GM23248 (cell line): ENCODE data around the gene USH1G. TPM values are rescaled to one million over a fixed set of nuclear protein-coding genes. Genes with fewer than 3 reads are reported as not detected.

Experiments used
- DNase-seq: peaks from one replicate; pipeline ENCODE4 v3.0.0-alpha.2; 2015
- H2AFZ ChIP-seq: fragments of 200-600 bp; sonication (generic); 2 replicates; pipeline ENCODE4 v1.6.1; 2016; ENCODE audit warnings: antibody characterized with exemption
- H3F3A ChIP-seq: fragments of 200-600 bp; sonication (generic); 2 replicates; pipeline ENCODE4 v1.6.1; 2016; ENCODE audit warnings: mild to moderate bottlenecking, antibody characterized with exemption, mixed run types; ENCODE audit not compliant: insufficient read depth
- H3K27ac ChIP-seq: fragments of 200-600 bp; sonication (generic); 2 replicates; pipeline ENCODE4 v1.5.1; 2016; ENCODE audit warnings: mild to moderate bottlenecking
- H3K27me3 ChIP-seq: fragments of 200-600 bp; sonication (generic); replicated peaks from 2 replicates; pipeline ENCODE4 v1.6.1; 2016; ENCODE audit warnings: mild to moderate bottlenecking; ENCODE audit not compliant: insufficient read depth
- H3K36me3 ChIP-seq: fragments of 200-600 bp; sonication (generic); 2 replicates; pipeline ENCODE4 v1.6.1; 2016; ENCODE audit warnings: low read depth, mild to moderate bottlenecking
- H3K4me1 ChIP-seq: fragments of 200-600 bp; sonication (generic); 2 replicates; pipeline ENCODE4 v1.6.1; 2016; ENCODE audit warnings: mild to moderate bottlenecking; ENCODE audit not compliant: insufficient read depth
- H3K4me2 ChIP-seq: fragments of 200-600 bp; sonication (generic); one replicate; pipeline ENCODE4 v1.6.1; 2016; ENCODE audit warnings: mild to moderate bottlenecking; ENCODE audit not compliant: unreplicated experiment
- H3K4me3 ChIP-seq: fragments of 200-600 bp; sonication (generic); 2 replicates; pipeline ENCODE4 v1.5.1; 2016; ENCODE audit warnings: mild to moderate bottlenecking
- H3K79me2 ChIP-seq: fragments of 200-600 bp; sonication (generic); 2 replicates; pipeline ENCODE4 v1.6.1; 2016; ENCODE audit warnings: mild to moderate bottlenecking; ENCODE audit not compliant: insufficient read depth
- H3K9ac ChIP-seq: fragments of 200-600 bp; sonication (generic); 2 replicates; pipeline ENCODE4 v1.6.1; 2016; ENCODE audit warnings: mild to moderate bottlenecking
- H3K9me2 ChIP-seq: fragments of 200-600 bp; sonication (generic); 2 replicates; pipeline ENCODE4 v1.6.1; 2016; ENCODE audit warnings: mixed run types, mild to moderate bottlenecking, moderate library complexity; ENCODE audit not compliant: insufficient read depth
- H3K9me3 ChIP-seq: fragments of 200-600 bp; sonication (generic); one replicate; pipeline ENCODE4 v1.6.1; 2017; ENCODE audit warnings: low read depth
- H4K20me1 ChIP-seq: fragments of 200-600 bp; sonication (generic); 2 replicates; pipeline ENCODE4 v1.6.0; 2016; ENCODE audit not compliant: insufficient read depth
- EZH2 ChIP-seq: fragments of 200-600 bp; sonication (generic); IDR thresholded peaks from 2 replicates; pipeline ENCODE4 v1.6.1; 2018; ENCODE audit warnings: antibody characterized with exemption, mild to moderate bottlenecking; ENCODE audit not compliant: insufficient read depth, poor library complexity, severe bottlenecking
- EZH2phosphoT487 ChIP-seq: fragments of 200-600 bp; sonication (generic); IDR thresholded peaks from 2 replicates; pipeline ENCODE4 v1.6.1; 2018; ENCODE audit warnings: antibody characterized with exemption, moderate library complexity, mild to moderate bottlenecking, low read depth; ENCODE audit not compliant: insufficient read depth
- WGBS, 2 experiments: methylation state at CpG; one replicate each; pipeline ENCODE4 v1.1.6; 2015 to 2017; ENCODE audit warnings: low lambda C conversion rate in 2 of 2, low coverage in 1 of 2; ENCODE audit errors: missing lambda C conversion rate in 2 of 2; 5-methylcytosine and 5-hydroxymethylcytosine counted together
- in situ Hi-C: fragments of 300-500 bp; cut with MboI; formaldehyde crosslinking; loops from 2 replicates; pipeline ENCODE4 v1.15.0; 2020
- polyA plus RNA-seq: library from polyadenylated mRNA; unstranded; fragments of >200 nt; fragmentation: Nextera tagmentation; extraction: Ambion mirVana; gene quantifications from 2 replicates; pipeline ENCODE4 v1.2.1, GENCODE V29; 2016
- total RNA-seq: library from RNA; depleted of rRNA; stranded (reverse); fragments of >200 nt; shearing (Covaris generic); gene quantifications from 2 replicates; pipeline ENCODE4 v1.2.3, GENCODE V29; 2014

Gene USH1G
- total and polyA plus RNA-seq, 2 experiments from 2014 or later, result not detected

DNA sequence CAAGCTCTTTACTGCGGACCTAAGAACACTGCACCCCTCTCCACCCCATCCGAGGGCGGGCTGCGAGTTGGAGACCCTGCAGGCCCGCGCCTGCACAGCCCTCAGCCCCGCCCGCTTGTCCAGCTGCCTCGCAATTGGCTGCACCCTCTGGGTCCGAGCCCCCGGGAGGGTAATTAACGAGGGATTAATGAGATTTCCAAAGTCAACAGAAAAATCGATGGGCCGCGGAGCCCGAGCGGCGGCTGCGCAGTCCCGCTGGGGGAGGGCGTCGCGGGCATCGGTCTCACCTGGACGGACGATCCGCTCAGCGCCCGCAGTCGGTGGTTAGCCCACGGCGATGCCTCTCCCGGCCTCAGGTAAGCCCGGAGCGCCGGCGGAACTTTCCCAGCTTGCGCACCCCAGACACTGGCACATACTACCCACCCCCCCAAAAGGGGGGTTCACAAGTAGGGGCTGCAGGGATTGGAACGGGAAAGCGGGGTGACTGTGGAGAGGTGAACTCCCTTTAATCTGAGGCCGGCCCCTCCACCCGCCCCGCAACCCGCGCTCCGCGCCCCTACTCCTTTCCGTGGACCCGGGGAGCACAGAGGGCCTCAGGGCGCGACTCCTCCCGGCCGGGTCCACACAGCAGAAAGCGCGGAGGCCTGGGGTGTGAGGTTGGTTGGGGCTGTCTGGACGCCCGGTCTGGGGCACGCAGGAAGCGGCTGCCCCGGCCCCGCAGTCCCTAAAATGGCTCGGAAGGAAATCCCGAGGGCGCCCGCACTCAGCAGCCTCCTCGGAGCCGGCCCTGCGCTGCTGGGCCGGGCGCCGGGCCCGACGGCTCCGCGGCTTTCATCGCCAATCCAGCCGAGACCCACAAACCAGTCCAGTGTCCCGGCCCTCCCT, 12.8 kb upstream of the USH1G start, which contains the start of gene OTOP3:
TSS of gene OTOP3 (plus strand) at position 314 of the 885 bp plus-strand sequence. CDS start at position 338, 24 bp downstream.
- H3K9me3 ChIP-seq, result no peaks in the 10 kb centered on the region
- no peaks in the 10 kb centered on the region for H4K20me1 ChIP-seq
- no peaks in the 10 kb centered on the region for H3K9me2 ChIP-seq
- no peaks in the 10 kb centered on the region for H3K79me2 ChIP-seq
- H3K36me3 ChIP-seq, result no peaks in the 10 kb centered on the region
- TF ChIP-seq EZH2, result peak; percentile 57
- no peak for TF ChIP-seq EZH2phosphoT487
- no peaks in the 10 kb centered on the region for H3F3A ChIP-seq
- no peak within 1 kb of the TSS for H3K9ac ChIP-seq
- DNase-seq, result peak; percentile 23
- H3K4me1 ChIP-seq, result no peaks in the 10 kb centered on the region
- 2 to 4% methylated on average over 54 to 76 of the region's 78 CpGs for WGBS, 2 experiments
- no peak within 1 kb of the TSS for H3K27ac ChIP-seq
- H3K4me2 ChIP-seq, result no peak within 1 kb of the TSS
- peaks cover 64% of the 10 kb centered on the region for H3K27me3 ChIP-seq
- in situ Hi-C loops, result no loop called here
- H3K4me3 ChIP-seq, result no peak within 1 kb of the TSS
- no peak within 1 kb of the TSS for H2AFZ ChIP-seq

DNA sequence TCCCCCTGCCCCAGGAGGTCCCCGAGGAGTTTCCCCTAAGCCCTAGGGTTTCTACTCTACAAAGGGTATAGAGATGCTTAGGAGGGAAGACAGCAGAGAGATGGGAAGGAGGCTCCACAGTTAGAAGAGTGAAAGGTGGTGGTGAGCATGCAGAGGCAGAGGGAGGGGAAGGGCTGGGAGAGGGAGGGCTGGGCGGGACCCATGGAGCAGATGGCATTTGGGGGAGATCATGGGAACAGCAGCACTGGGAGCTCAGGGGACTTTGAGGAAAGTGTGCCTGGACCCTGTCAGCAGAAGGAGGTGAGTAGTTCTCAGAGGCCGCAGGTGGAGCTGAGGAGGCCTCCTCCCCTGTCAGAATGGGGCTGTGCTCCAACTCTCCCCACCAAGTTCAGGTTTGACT, 12.0 kb upstream of the USH1G start:
- Histone ChIP-seq H3F3A (no peaks in the 10 kb centered on the region), H3K9me3 (no peaks in the 10 kb centered on the region), H3K27ac (no peak overlapping the region), H3K4me3 (no peak overlapping the region), H3K4me2 (no peak overlapping the region), H2AFZ (no peak overlapping the region), H3K4me1 (no peaks in the 10 kb centered on the region), H3K27me3 (peaks cover 64% of the 10 kb centered on the region), H3K9me2 (no peaks in the 10 kb centered on the region), H3K9ac (no peak overlapping the region), H3K36me3 (no peaks in the 10 kb centered on the region), H3K79me2 (no peaks in the 10 kb centered on the region), H4K20me1 (no peaks in the 10 kb centered on the region)
- TF ChIP-seq EZH2 (no peak), EZH2phosphoT487 (no peak)
- 4 to 5% methylated on average over 2 to 3 of the region's 3 CpGs for WGBS, 2 experiments
- no peak for DNase-seq
- in situ Hi-C loops, result no loop called here

DNA sequence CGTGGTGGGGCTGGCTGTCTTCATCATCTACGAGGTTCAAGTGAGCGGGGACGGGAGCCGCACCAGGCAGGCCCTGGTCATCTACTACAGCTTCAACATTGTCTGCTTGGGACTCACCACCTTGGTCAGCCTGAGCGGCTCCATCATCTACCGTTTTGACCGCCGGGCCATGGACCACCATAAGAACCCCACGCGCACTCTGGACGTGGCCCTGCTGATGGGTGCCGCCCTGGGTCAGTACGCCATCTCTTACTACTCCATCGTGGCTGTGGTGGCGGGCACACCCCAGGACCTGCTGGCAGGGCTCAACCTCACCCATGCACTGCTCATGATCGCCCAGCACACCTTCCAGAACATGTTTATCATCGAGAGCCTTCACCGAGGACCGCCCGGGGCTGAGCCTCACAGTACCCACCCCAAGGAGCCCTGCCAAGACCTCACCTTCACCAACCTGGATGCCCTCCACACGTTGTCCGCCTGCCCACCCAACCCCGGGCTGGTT, 7.5 kb upstream of the USH1G start:
- no peaks in the 10 kb centered on the region for H3F3A ChIP-seq
- H3K4me1 ChIP-seq, result no peaks in the 10 kb centered on the region
- no peaks in the 10 kb centered on the region for H3K9me2 ChIP-seq
- in situ Hi-C loops, result no loop called here
- H3K4me3 ChIP-seq, result no peak overlapping the region
- H3K9me3 ChIP-seq, result no peaks in the 10 kb centered on the region
- no peak overlapping the region for H3K4me2 ChIP-seq
- H3K27me3 ChIP-seq, result peaks cover 62% of the 10 kb centered on the region
- no peak overlapping the region for H2AFZ ChIP-seq
- no peak overlapping the region for H3K9ac ChIP-seq
- no peak for TF ChIP-seq EZH2phosphoT487
- no peak for TF ChIP-seq EZH2
- H3K36me3 ChIP-seq, result no peaks in the 10 kb centered on the region
- WGBS, 2 experiments, result 70 to 81% methylated on average over 24 of the region's 24 CpGs
- H3K27ac ChIP-seq, result no peak overlapping the region
- no peaks in the 10 kb centered on the region for H4K20me1 ChIP-seq
- H3K79me2 ChIP-seq, result no peaks in the 10 kb centered on the region
- no peak for DNase-seq

DNA sequence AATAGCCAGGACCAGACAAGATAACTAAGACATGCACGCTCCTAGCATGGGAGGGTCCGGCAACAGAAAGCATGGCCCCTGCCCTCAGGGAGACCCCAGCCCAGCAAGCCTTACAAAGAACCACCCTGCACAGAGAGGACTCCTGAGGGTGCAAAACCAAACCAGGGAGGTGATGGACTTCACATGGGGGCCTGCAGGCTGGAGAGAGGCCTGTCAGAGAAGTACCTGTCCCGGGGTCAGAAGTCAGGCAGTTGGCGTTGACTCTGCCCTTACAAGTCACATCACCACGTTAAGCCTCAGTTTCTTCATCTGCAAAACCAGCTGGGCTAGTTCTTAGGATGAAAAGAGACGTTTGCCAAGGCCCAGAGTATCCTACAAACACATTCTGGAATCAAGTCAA, 5.7 kb upstream of the USH1G start:
- Histone ChIP-seq H2AFZ (no peak overlapping the region), H3K27me3 (peaks cover 63% of the 10 kb centered on the region), H3K36me3 (no peaks in the 10 kb centered on the region), H3K27ac (no peak overlapping the region), H3K9me3 (no peaks in the 10 kb centered on the region), H4K20me1 (no peaks in the 10 kb centered on the region), H3K9me2 (no peaks in the 10 kb centered on the region), H3K4me1 (no peaks in the 10 kb centered on the region), H3K4me3 (no peak overlapping the region), H3K9ac (no peak overlapping the region), H3K79me2 (no peaks in the 10 kb centered on the region), H3K4me2 (no peak overlapping the region), H3F3A (no peaks in the 10 kb centered on the region)
- in situ Hi-C loops, result no loop called here
- no peak for TF ChIP-seq EZH2
- TF ChIP-seq EZH2phosphoT487, result no peak
- DNase-seq, result no peak
- 38 to 46% methylated on average over 6 of the region's 6 CpGs for WGBS, 2 experiments
